Skeletal muscle cell (primary cell): Measurements from ENCODE around the gene RXRG.
"Not testable (repeated sequence)": the region's sequence is repeated elsewhere in the genome, so short reads cannot be mapped to it uniquely, and the experiment has no call there.

Experiments used
- DNase-seq: peaks from one replicate; pipeline ENCODE4 v3.0.0-alpha.2; 2010; ENCODE audit warnings: low read depth
- H3K4me3 ChIP-seq: 2 replicates; pipeline ENCODE4 v1.5.1; 2011; ENCODE audit warnings: low read depth, mild to moderate bottlenecking, control low read depth, low read length, moderate library complexity

Gene RXRG

DNA sequence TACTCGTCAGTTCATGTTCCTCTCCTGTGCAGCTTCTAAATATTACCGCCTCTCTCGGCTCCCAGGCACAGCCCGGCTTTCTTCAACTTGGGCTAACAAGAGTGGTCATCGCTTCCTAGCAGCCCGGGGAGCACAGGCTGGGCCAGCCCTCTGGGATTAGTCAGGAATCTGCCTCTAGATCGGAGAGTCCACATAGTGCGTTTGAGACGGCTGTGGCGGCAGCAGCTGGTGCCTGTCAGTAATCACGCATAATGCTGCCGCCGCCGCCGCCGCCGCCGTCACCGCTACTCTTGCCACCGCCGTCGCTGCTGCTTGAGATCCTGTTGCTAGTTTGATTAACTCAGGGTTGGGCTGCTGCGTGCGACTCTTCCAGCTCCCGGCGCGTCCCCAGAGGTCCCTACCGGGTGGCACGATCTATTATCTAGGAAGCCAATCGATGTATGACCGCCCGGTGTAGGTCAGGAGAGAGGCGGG is at the start of gene RXRG:
TSS of gene RXRG (minus strand) at position 230 of the 474 bp plus-strand sequence. CDS start 233 bp downstream, outside the sequence.
- no peak for DNase-seq
- H3K4me3 ChIP-seq, result no peak within 1 kb of the TSS

DNA sequence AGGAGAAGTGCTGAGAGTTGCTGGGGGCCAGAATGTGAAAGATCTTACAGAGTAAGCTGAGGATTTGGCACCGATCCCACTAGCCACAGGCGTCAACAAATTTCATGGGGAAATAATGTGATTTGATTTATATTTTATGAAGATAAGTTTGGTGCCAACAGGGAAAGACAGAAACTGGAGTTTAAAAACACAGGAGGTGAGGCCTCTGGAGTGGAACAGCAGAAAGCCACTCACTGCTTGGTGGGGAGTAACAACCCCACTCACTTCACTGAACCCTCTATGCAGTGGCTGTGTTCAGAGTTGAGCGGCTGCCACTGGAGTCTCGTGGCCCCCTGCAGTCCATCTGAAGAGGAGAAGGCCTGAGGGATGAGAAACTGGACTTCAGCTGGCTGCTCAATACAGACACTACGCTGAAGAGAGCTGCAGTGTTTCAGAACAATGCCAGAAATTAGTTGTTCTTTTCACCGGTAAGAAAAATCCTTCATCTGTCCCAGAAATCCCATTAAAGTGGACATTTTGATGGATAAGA is 48.0 kb upstream of the RXRG start:
- DNase-seq, result no peak
- H3K4me3 ChIP-seq, result no peak overlapping the region

DNA sequence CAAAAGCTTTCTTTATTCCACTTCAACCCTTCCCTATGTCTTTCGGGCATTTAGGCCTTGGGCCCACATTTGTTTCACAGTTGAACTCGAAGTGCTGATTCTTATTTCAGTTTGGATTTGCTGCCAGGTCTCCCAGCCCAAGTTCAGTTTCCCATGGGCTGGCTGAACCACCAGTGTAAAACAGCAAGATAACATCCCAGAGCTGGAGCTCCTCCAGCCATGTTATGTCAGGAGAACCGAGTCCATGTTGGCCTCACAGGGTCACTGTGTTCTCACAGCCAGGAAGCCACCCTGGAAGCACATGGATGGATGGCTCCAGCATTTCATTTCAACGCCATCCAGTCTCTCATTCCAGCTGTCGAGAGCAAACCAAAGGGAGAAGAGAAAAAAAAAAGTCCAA is 45.2 kb upstream of the RXRG start:
- no peak for DNase-seq
- H3K4me3 ChIP-seq, result no peak overlapping the region

DNA sequence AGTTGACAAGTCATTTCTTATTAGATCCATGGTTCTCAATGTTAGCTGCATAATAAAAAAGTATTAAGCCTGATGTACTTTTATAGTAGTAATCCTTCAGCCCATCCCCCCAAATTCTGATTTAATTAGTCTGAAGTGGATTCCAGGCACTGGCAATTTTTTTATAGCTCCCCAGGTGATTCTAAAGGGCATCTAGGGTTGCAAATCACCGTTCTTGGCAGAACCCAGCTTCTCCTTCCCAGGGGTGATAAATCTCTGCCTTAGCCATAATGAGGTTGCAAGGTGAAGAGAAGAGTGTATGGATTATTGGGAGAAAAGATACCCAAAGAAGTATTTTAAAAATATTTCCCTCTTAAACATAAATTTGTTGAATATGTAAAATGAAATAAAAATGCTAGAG is 43.0 kb upstream of the RXRG start:
- DNase-seq, result no peak
- H3K4me3 ChIP-seq, result no peak overlapping the region

DNA sequence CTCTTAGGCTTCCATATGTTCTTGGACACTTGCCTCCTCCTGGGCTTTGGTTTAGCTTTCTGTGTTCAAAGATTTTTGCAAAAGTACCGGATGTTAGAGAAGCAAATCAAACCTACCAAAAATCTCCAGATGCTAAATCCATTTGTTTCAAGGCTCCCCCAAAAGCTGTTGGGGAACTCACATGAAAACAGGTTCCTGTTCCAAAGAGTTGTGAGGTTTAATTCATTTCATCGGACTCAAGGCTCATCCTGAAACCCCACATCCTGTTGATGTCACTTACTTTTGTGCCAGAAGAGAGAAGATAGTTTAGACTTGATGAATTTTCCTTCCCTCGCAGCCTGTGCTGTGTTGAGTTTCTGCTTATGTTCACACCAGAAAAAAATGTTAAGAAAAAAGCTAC is 41.7 kb upstream of the RXRG start:
- no peak for DNase-seq
- H3K4me3 ChIP-seq, result no peak overlapping the region

DNA sequence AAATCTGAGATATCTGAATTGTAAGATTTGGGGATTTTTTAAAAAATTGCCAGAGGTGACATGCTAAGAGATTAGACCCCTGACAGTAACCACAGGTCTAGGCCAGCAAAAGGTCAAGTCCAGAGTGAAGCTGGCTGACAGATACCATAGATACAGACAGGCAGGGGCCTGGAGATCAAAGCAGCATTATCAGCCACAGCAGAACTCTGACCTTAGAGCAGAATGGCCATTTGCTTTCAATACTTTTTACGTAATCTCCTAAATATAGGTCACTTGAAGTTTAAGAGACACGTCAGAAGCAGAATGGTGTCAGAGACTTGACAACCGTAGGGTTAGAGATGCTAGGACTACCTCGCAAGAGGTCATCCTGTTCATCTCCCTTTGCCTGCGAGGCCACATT is 40.8 kb upstream of the RXRG start:
- DNase-seq, result no peak
- H3K4me3 ChIP-seq, result no peak overlapping the region

DNA sequence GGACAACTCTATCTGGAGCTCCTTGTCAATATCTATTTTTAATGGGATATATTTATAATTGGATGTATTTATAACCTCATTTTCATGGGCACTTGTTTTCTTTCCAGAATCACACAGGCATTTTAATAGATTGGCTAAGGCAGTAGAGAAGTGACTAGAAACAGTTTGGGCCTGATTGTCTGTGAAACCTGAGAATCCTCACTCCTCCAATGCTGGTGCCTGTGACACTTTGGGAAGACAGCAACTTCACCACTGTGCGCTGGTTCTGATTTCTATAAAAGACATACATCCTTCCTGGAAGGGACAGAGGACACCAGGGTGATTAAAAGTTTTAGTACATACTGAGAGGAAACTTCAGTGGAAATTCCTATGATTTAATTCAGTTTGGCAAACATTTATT is 39.6 kb upstream of the RXRG start:
- no peak overlapping the region for H3K4me3 ChIP-seq
- DNase-seq, result no peak

DNA sequence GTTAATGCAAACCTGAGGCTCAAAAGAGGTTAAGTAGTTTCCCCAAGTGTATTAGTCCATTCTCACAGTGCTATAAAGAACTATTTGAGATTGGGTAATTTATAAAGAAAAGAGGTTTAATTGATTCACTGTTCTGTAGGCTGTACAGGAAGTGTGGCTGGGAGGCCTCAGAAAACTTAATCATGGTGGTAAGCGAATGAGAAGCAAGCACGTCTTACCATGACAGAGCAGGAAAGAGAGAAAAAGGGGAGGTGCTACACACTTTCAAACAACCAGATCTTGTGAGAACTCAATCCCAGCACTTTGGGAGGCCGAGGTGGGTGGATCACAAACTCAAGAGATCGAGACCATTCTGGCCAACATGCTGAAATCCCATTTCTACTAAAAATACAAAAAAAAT is 38.5 kb upstream of the RXRG start:
- DNase-seq, result no peak
- no peak overlapping the region for H3K4me3 ChIP-seq

DNA sequence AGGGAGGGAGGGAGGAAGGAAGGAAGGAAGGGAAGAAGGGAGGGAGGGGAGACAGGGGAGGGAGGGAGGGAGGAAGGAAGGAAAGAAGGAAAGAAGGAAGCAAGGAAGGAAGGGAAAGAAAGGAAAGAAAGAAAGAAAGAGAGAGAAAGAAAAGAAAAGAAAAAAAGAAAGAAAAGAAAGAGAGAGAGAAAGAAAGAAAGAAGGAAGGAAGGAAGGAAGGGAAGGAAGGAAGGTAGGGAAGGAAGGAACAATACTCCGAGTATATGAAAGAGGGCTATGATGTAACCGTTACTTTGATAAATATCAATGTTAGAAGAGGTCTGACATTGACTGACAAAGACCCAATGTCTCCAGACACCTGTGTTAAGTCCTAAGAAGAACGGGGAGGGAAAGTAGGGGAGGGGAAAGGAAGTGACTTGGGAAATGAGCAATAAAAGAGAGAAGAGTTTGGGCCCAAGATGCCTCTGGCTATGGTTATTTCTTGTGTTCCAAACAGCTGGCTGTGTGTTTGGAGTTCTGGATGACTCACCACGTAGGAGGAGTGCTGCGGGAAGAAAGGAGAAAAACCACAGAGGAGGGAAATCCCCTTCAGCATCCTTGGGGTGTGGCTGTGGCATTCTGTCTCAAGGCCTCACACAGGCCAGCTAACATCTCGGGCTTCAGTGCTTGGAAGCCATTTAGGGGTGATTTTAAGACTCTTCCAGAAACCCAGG is 37.0 kb upstream of the RXRG start:
- H3K4me3 ChIP-seq, result no peak overlapping the region
- peak; percentile 58 for DNase-seq

DNA sequence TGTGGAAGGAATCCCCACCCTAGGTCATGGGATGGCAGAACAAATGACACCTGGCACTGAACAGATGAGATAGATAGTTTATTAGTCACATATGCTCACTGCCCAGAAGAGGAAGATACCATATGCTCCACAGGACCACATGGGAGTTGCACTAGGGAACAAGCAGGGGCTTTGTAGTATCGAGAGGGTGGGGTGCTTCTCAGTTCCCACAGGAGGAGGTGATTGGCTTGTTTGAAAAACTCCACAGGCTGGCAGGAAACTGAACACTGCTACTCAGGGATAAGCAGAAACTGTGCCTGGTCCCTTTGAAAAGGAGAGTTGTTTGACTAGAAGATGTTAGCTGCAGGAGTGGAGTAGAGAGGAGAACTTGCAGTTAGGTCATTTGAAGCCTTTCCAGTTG is 31.9 kb upstream of the RXRG start:
- no peak overlapping the region for H3K4me3 ChIP-seq
- DNase-seq, result no peak

DNA sequence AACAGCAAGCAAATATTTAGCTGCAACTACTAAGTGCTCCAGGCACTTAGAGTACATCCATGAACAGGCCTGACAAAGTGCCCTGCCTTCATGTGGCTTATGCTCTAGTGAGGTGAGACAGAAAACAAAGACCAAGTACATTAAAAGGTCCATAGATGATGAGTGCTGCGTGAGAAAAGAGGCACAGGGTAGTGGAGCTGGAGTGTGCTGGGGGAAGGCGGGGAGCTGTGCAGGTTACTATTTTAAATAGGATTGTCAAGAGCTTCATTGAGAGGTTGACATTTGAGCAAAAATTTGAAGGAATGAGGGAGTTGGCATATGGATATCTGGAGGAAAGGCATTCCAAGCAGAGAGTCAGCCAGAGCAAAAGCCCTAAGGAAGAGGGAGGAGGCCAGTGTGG is 29.3 kb upstream of the RXRG start:
- no peak overlapping the region for H3K4me3 ChIP-seq
- DNase-seq, result no peak

DNA sequence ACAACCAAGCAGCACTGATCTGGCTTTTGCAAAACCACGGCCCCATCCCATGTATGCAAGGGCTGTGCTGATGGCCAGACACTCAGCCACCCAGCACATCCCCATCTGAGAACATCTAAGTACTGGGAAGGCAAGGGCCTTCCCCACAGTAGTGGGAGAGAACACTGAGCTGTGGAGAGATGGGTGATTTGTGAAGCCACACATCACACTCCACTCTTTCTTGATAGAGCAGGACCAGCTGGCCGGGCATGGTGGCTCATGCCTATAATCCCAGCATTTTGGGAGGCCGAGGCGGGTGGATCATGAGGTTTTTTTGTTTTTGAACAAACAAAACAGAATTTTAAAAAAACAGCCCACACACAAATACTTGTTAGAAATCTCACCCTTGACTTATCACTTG is 28.2 kb upstream of the RXRG start:
- DNase-seq, result no peak
- H3K4me3 ChIP-seq, result no peak overlapping the region

DNA sequence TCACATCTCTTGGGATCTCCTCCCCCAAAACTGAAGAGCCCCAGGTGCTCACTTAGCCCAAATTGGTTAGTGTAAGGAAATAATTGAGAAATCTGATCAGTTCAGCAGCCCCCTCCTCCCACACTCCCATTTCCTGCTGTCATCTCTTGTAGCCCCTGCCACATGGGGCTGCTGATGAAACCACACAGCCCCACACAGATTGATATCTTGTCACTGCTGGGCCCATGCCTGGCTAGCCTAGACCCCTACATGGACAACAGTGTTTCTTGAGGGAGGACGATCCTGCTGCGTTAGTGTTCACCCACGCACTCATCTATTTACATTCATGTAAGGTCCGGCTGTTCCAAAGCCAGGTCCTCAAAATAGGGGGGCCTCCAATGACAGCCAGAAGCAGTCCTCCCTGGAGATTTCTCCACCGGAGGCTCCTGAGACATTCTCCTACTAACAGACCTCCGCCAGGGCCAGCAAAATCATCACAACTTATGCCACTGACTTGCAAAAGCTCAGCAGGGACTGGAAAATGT is 23.9 kb upstream of the RXRG start:
- no peak for DNase-seq
- H3K4me3 ChIP-seq, result no peak overlapping the region

DNA sequence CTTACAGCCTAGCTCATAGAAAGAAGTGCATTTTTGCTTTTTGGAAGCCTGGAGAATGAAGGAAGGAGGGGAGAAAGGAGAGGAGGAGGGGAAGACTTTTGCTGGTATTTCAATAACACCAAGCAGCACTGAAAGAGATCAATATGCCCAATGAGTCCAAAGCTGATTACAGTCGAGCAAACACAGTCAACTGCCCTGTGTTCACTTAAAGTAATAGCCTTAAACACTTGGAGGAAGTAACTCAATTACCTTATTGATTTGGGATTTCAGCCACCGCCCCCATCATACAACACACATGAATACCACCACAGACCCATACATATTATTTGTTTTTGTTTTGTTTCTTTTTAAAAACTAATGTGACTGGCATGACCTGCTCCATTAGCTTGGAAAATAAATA is 23.3 kb upstream of the RXRG start:
- no peak for DNase-seq
- no peak overlapping the region for H3K4me3 ChIP-seq

DNA sequence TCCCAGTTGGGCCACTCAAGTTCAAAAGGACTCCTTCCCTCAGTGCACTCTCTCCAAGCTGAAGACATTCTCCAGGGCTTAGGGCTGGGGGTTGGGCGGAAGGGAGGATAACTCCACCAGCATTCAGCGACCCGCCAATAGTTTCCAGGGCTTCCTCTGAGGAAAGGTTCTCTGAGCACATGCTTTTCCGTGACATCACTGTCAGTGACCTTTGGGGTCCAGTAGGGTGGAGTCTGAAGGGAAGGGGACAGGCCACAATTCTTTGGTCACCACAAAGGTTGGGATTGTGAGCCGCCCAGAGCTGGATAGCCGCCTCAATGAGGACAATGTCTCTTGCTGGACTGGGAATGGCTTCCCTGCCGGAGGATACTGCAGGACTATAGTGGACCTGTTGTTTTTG is 22.8 kb upstream of the RXRG start:
- H3K4me3 ChIP-seq, result no peak overlapping the region
- DNase-seq, result no peak

DNA sequence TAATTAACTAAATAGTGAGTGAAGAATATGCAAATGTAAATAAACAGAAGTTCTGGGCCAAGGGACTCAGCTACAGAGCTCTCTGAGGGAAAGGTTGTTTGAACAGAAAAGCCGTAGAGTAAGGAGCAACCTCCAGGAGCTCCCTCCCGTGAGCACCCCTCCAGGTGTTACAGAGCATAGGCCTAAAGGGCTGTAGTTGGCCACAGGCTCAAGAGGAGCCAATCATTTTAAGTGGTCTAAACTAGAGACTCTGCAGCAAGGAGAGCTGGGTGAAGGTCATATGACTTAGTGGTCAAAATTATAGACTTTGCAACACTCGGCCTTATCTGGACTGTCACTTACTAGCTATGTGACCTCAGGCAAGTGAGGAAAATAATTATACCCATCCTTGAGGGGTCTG is 19.1 kb upstream of the RXRG start:
- H3K4me3 ChIP-seq, result no peak overlapping the region
- DNase-seq, result no peak

DNA sequence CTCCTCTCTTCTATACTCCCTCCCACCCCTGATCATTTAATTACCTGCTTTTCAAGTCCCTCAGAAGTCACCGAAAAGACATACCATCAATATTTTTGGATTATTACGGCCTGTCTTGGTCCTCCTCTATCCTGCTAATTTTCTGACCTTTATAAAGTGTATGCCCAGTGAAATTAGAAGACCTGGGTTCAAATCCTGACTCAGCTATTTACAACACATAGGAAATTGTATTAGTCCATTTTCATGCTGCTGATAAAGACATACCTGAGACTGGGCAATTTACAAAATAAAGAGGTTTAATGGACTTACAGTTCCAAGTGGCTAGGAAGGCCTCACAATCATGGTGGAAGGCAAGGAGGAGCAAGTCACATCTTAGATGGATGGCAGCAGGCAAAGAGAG is 14.8 kb upstream of the RXRG start:
- not testable (repeated sequence) for DNase-seq, H3K4me3 ChIP-seq

DNA sequence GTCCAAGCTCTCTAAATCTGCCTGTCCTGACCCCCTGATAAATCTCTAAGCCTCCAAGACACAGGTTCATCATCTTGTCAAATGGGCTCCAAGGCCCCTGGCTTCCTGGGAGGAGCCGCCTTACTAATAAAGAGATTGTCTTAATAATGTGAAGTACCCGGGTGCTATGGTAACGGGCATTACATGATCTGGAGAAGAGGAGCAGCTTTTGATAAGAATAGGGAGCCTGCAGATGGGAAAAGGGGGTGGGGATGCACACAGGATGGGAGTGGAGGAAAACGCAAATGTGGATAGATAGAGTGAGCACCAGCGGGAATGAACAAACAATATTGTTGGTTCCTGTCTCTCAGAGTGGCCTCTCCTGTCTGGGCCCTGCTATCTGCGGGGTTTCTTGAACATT is 11.9 kb upstream of the RXRG start:
- DNase-seq, result no peak
- no peak overlapping the region for H3K4me3 ChIP-seq

DNA sequence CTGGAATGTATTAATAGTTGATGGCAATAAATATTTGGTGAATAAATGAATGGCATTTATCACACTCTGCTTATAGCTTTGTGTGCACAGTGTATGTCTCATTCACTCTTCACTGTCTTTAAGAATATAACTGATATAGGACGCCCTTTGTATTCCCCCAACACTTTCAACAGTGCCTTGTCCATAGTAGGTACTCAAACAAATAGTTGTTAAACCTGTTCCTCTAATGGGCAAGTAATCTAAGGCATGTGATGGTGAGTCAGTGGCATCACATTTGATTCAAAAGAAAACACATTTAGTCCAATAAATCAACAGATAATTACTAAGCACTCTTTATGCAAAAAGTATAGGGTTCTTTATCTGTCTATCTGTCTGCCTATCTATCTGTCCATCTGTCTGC is 11.2 kb upstream of the RXRG start:
- no peak for DNase-seq
- H3K4me3 ChIP-seq, result no peak overlapping the region

DNA sequence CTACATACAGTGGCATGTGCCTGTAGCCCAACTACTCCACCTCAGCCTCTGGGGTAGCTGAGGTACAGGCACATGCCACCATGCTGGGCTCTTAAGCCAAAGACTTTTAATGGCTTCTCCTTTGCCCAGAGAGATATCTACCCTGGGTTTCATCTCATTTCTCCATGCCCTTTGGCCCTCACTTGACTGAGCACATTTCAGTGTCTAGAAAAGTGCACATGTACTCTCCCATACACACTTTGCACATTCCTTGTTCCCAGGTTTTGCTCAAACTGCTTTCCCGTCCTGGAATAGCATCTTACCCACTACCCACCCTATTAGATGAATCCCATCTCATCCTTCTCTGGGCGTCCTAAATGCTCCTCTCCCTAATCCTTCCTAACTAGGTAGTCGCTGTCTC is 10.2 kb upstream of the RXRG start:
- DNase-seq, result no peak
- H3K4me3 ChIP-seq, result no peak overlapping the region

DNA sequence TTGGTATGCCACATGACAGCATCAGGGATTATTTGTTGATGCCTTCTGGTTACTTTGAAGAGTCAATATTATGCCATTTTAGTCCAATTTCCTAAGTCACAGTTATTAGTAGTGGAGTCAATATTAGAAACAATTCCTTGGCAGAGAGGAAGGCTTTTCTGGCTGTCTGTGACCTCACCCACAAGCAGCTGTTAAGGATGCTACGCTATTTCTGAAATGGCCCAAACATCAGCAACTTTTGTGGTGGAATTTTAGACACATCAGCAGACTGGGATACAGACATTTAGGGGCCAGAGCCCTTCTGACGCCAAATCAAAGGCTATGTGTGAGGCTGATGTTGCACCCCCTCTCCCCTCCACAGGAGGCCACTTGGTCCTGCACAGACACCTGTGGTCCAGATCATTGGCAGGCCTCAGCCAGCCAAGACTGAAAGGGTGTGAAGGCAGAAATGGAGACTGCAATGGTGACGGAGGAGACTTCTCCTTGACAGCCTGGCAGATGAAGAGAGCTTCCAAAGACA is 9.2 kb upstream of the RXRG start:
- no peak for DNase-seq
- no peak overlapping the region for H3K4me3 ChIP-seq
